Fibroblast of peridontal ligament (primary cell): ENCODE results near the gene CASP12.

Source experiments
- DNase-seq: peaks from one replicate; pipeline ENCODE4 v3.0.0-alpha.2; 2010; ENCODE audit errors: extremely low read depth

CASP12 gene

DNA sequence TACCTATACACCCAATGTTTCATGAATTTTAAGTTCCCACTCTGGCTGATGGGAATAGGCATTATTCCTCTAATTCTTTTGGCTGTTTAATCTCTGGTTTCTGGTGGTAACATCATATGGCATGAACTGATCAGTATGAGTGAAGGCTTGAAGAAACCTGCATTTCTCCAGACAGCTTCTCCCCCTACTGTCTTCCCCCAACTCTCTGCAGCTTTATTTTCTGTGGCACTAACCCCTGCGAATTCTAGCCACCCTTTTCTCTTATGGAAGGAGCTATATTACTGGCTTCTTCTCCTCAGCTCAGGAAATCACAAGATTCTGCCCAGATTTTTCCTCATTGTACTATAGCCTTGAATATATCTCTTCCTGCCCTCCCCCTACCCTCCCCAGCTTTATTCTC is 57.1 kb downstream of the CASP12 start:
- DNase-seq, result no peak

DNA sequence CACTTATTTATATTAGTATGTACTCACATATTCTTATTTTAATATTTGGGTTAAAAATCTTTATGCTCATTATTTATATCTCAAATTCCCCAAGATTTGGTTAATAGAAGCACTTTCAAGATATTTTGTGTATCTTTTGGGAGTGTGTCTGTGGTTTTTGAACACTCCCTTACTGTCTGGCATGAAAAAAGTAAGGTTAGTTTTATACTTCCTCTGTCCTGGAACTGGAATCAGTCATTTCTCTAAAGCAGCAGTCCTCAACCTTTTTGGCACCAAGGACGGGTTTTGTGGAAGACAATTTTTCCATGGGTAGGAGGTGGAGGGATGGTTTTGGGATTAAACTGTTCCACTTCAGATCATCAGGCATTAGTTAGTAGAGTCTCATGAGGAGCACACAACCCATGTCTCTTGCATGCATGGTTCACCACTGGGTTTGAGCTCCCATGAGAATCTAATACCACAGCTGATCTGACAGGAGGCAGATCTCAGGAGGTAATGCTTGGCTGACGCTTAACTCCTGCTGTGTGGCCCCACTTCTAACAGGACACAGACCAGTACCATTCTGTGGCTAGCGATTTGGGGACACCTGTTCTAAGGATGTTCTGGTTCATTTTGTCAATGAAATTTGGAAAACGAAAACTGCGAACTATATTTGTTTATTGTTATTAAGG is 60.2 kb downstream of the CASP12 start:
- no peak for DNase-seq

DNA sequence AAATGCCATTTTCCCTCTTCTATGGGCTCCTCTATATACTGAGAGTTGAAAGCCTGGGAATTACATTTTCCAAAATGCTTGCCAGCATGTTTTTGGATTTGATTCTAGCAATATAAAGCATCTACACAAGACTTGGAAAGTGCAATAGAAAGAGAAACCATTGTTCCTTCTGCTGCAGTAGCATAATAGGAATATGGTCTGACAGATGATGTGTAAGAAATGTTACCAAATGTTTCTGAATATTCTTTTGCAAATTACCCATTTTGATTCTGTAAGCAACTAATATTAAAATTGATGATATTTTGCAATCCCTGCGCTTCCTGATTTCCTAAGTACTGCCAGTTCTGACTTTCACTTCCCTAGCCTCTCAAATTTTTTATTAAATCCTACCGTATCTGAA is 61.6 kb downstream of the CASP12 start:
- no peak for DNase-seq
